B cell (primary cell): Measurements from ENCODE around the gene PFAS. TPM values are rescaled to one million over a fixed set of nuclear protein-coding genes. Genes with fewer than 3 reads are reported as not detected.

Experiments used
- ATAC-seq: fragments of 200-7000 bp; cut with Tn5 transposase; one replicate; pipeline ENCODE4 v1.10.0; 2021; ENCODE audit warnings: low read depth, mild to moderate bottlenecking, moderate number of reproducible peaks, moderate library complexity
- CTCF ChIA-PET: fragments of 350-600 bp; sonication (Branson Sonifier 250); formaldehyde crosslinking; loops from one replicate; lab custom pipeline; 2021; ENCODE audit warnings: antibody characterized with exemption, inconsistent platforms; lab: Charles Lee
- POLR2A ChIA-PET: fragments of 350-600 bp; sonication (Branson Sonifier 250); formaldehyde crosslinking; loops from one replicate; lab custom pipeline; 2021; ENCODE audit warnings: antibody characterized with exemption; lab: Charles Lee
- DNase-seq: peaks from one replicate; pipeline ENCODE4 v3.0.0; 2013
- H2AFZ ChIP-seq: 2 replicates; pipeline ENCODE4 v1.6.1; 2012; ENCODE audit warnings: mild to moderate bottlenecking, low read depth, low read length; ENCODE audit not compliant: insufficient read depth, poor library complexity, severe bottlenecking
- H3K27ac ChIP-seq, 2 donors: 1 replicate in 1 of 2; 2 replicates in 1 of 2; pipeline ENCODE4 v1.5.1; 2012 to 2013; ENCODE audit warnings: low read length in 2 of 2, mild to moderate bottlenecking in 2 of 2, moderate library complexity in 1 of 2
- H3K27me3 ChIP-seq, 4 experiments: fragments of 200-600 bp in 1 of 4; sonication (generic) in 1 of 4; replicated peaks in 1 of 4; 1 replicate in 2 of 4; 2 replicates in 2 of 4; pipeline versions ENCODE4 v1.6.1 to v1.7.0; 2013 to 2016; ENCODE audit warnings: low read length in 3 of 4, mild to moderate bottlenecking in 2 of 4, mixed read lengths in 1 of 4, moderate library complexity in 1 of 4; ENCODE audit not compliant: insufficient read depth in 4 of 4, control insufficient read depth in 3 of 4; ENCODE audit errors: control extremely low read depth in 1 of 4
- H3K36me3 ChIP-seq, 2 experiments: replicated peaks in 1 of 2; 1 replicate in 1 of 2; 2 replicates in 1 of 2; pipeline versions ENCODE4 v1.6.1 to v1.7.1; 2013; ENCODE audit warnings: low read length in 1 of 2; ENCODE audit not compliant: insufficient read depth in 2 of 2, control insufficient read depth in 1 of 2; ENCODE audit errors: control extremely low read depth in 1 of 2, extremely low read depth in 1 of 2
- H3K4me1 ChIP-seq, 2 donors: fragments of 200-600 bp in 1 of 2; sonication (generic) in 1 of 2; 1 replicate in 1 of 2; 2 replicates in 1 of 2; pipeline versions ENCODE4 v1.5.1 to v1.6.1; 2013 to 2017; ENCODE audit warnings: low read length in 2 of 2; ENCODE audit not compliant: control insufficient read depth in 2 of 2, insufficient read depth in 2 of 2
- H3K4me2 ChIP-seq: replicated peaks from 2 replicates; pipeline ENCODE3; 2012; ENCODE audit warnings: mild to moderate bottlenecking, low read depth, low read length; ENCODE audit not compliant: poor library complexity, severe bottlenecking
- H3K4me3 ChIP-seq, 5 experiments: fragments of 200-600 bp in 1 of 5; sonication (generic) in 1 of 5; 1 replicate in 3 of 5; 2 replicates in 2 of 5; pipeline versions ENCODE4 v1.5.1 to v1.7.0; 2011 to 2016; ENCODE audit warnings: low read length in 4 of 5, mild to moderate bottlenecking in 4 of 5, low read depth in 2 of 5, control low read depth in 1 of 5, moderate library complexity in 1 of 5; ENCODE audit not compliant: insufficient read depth in 1 of 5; ENCODE audit errors: control extremely low read depth in 1 of 5, extremely low read depth in 1 of 5
- H3K79me2 ChIP-seq: fragments of 200-600 bp; sonication (generic); one replicate; pipeline ENCODE4 v1.6.0; 2016; ENCODE audit warnings: low read length; ENCODE audit not compliant: control insufficient read depth, insufficient read depth
- H3K9ac ChIP-seq: fragments of 200-600 bp; sonication (generic); 2 replicates; pipeline ENCODE4 v1.6.1; 2017; ENCODE audit warnings: mild to moderate bottlenecking, low read length, moderate library complexity
- H3K9me3 ChIP-seq, 3 donors: one replicate each; pipeline versions ENCODE4 v1.6.1 to v1.7.1; 2013; ENCODE audit warnings: low read length in 2 of 3; ENCODE audit not compliant: control insufficient read depth in 2 of 3, insufficient read depth in 1 of 3; ENCODE audit errors: control extremely low read depth in 1 of 3
- H4K20me1 ChIP-seq: 2 replicates; pipeline ENCODE4 v1.6.0; 2012; ENCODE audit warnings: mild to moderate bottlenecking, low read length; ENCODE audit not compliant: insufficient read depth, control insufficient read depth, poor library complexity, severe bottlenecking
- H3K27ac Mint-ChIP-seq: one replicate; pipeline ENCODE4 v1.8.0; 2021; ENCODE audit warnings: mixed read lengths
- H3K27me3 Mint-ChIP-seq: one replicate; pipeline ENCODE4 v1.8.0; 2021; ENCODE audit warnings: mixed read lengths
- H3K4me1 Mint-ChIP-seq: one replicate; pipeline ENCODE4 v1.8.0; 2021; ENCODE audit warnings: mixed read lengths
- H3K4me3 Mint-ChIP-seq: one replicate; pipeline ENCODE4 v1.8.0; 2021; ENCODE audit warnings: mixed read lengths
- H3K9me3 Mint-ChIP-seq: one replicate; pipeline ENCODE4 v1.8.0; 2022; ENCODE audit warnings: mixed read lengths; ENCODE audit not compliant: insufficient read depth
- CTCF ChIP-seq: fragments of 200-600 bp; IDR thresholded peaks from one replicate; pipeline ENCODE4 v1.8.0; 2022; ENCODE audit warnings: antibody characterized with exemption, mild to moderate bottlenecking
- EZH2 ChIP-seq: IDR thresholded peaks from 2 replicates; pipeline ENCODE4 v1.6.1; 2012; ENCODE audit warnings: borderline replicate concordance, low read depth, mild to moderate bottlenecking, moderate library complexity, low read length; ENCODE audit not compliant: insufficient read depth, poor library complexity, severe bottlenecking
- WGBS: methylation state at CpG from one replicate; pipeline ENCODE4 v1.1.5; 2013; ENCODE audit warnings: missing lambda C conversion rate; ENCODE audit not compliant: insufficient coverage; 5-methylcytosine and 5-hydroxymethylcytosine counted together
- intact Hi-C: fragments of 100-400 bp; cut with micrococcal nuclease; formaldehyde crosslinking; loops from one replicate; pipeline ENCODE4 v1.10.0; 2022
- polyA plus RNA-seq: library from polyadenylated mRNA; depleted of rRNA; stranded (reverse); fragments of >200 nt; gene quantifications from 2 replicates; pipeline ENCODE4 v1.2.3, GENCODE V29; 2012
- total RNA-seq, 2 donors: library from RNA; stranded (reverse); fragments of 120-200 nt in 1 of 2; gene quantifications; 1 replicate in 1 of 2; 2 replicates in 1 of 2; pipeline versions ENCODE4 v1.2.3 to v1.2.4, GENCODE V29; 2013 to 2022

Gene PFAS
- total and polyA plus RNA-seq, 2 donors (not counting 1 experiment from before 2014, with no cell fraction given), result 22.3 to 65.5 TPM

GRCh38 chr17:8312251-8312650, 63.2 kb downstream of the PFAS start:
- DNase-seq (no peak), ATAC-seq (no peak)
- Histone ChIP-seq H3K4me1 (no peaks in the 10 kb centered on the region), H3K36me3 (no peaks in the 10 kb centered on the region), H3K27me3 (peaks cover 0 to 40% (median 4%) of the 10 kb centered on the region in 4 experiments), H3K27ac (no peak overlapping the region), H3K4me3 (no peak overlapping the region), H3K4me2 (no peak overlapping the region), H3K9ac (no peak overlapping the region), H3K79me2 (no peaks in the 10 kb centered on the region), H3K9me3 (no peaks in the 10 kb centered on the region), H4K20me1 (no peaks in the 10 kb centered on the region), H2AFZ (no peak overlapping the region)
- TF ChIP-seq EZH2 (no peak), CTCF (no peak)
- intact Hi-C loops, result no loop called here
- no peak overlapping the region for H3K27ac Mint-ChIP-seq
- peaks cover 31% of the 10 kb centered on the region for H3K27me3 Mint-ChIP-seq
- no peaks in the 10 kb centered on the region for H3K4me1 Mint-ChIP-seq
- no peaks in the 10 kb centered on the region for H3K9me3 Mint-ChIP-seq
- H3K4me3 Mint-ChIP-seq, result no peak overlapping the region
- CTCF ChIA-PET, result no interaction called here
- WGBS, result 90% methylated on average over 9 of the region's 13 CpGs
- POLR2A ChIA-PET, result no interaction called here

- ChIA-PET POLR2A (no interaction called here), CTCF (interaction anchor here (1.0 kb wide), 1 partner anchor 201 kb away, joined by 3 read pairs; no protein-coding TSS in a partner anchor)
- Histone ChIP-seq H3K4me1 (no peaks in the 10 kb centered on the region), H3K9me3 (no peaks in the 10 kb centered on the region), H3K4me3 (no peak overlapping the region), H3K4me2 (no peak overlapping the region), H3K9ac (no peak overlapping the region), H3K27ac (no peak overlapping the region), H4K20me1 (no peaks in the 10 kb centered on the region), H2AFZ (no peak overlapping the region), H3K36me3 (no peaks in the 10 kb centered on the region), H3K27me3 (peaks cover 0 to 40% (median 4%) of the 10 kb centered on the region in 4 experiments), H3K79me2 (no peaks in the 10 kb centered on the region)
- Mint-ChIP-seq H3K4me3 (no peak overlapping the region), H3K27me3 (peaks cover 31% of the 10 kb centered on the region), H3K9me3 (no peaks in the 10 kb centered on the region), H3K27ac (no peak overlapping the region), H3K4me1 (no peaks in the 10 kb centered on the region)
- WGBS, result 100% methylated on average over 6 of the region's 16 CpGs
- ATAC-seq (no peak), DNase-seq (no peak)
- intact Hi-C loops, result no loop called here
- no peak for TF ChIP-seq CTCF
- TF ChIP-seq EZH2, result no peak
Observed at GRCh38 chr17:8312726-8313600, 63.9 kb downstream of the PFAS start.
